OCI-M2 (cell line): ENCODE results near the gene NOX5.

ENCODE experiments used
- DNase-seq: peaks from one replicate; lab custom pipeline; 2025; ENCODE audit not compliant: unreplicated experiment; lab: John Stamatoyannopoulos, UW

Gene NOX5

GRCh38 chr15:69080295-69081248, 66.1 kb downstream of the NOX5 start:
- DNase-seq, result no peak

- DNase-seq, result no peak
Observed at GRCh38 chr15:69081310-69082004, 67.0 kb downstream of the NOX5 start.

- no peak for DNase-seq
Observed at GRCh38 chr15:69082021-69082502, 67.6 kb downstream of the NOX5 start.

GRCh38 chr15:69082554-69082953, 68.1 kb downstream of the NOX5 start:
- DNase-seq, result no peak

- DNase-seq, result no peak
Observed at GRCh38 chr15:69084404-69085030, 70.0 kb downstream of the NOX5 start.

- DNase-seq, result no peak
Observed at GRCh38 chr15:69085325-69086081, 71.0 kb downstream of the NOX5 start.

- no peak for DNase-seq
Observed at GRCh38 chr15:69086427-69087204, 72.1 kb downstream of the NOX5 start.

GRCh38 chr15:69087366-69087976, 73.0 kb downstream of the NOX5 start:
- DNase-seq, result no peak

GRCh38 chr15:69088300-69088965, 73.9 kb downstream of the NOX5 start:
- DNase-seq, result no peak

- DNase-seq, result no peak
Observed at GRCh38 chr15:69089258-69089657, 74.8 kb downstream of the NOX5 start.

- no peak for DNase-seq
Observed at GRCh38 chr15:69090197-69090948, 75.9 kb downstream of the NOX5 start.

- DNase-seq, result no peak
Observed at GRCh38 chr15:69091654-69092053, 77.2 kb downstream of the NOX5 start.

- DNase-seq, result no peak
Observed at GRCh38 chr15:69092159-69092558, 77.7 kb downstream of the NOX5 start.

GRCh38 chr15:69093127-69093526, 78.6 kb downstream of the NOX5 start:
- no peak for DNase-seq

- no peak for DNase-seq
Observed at GRCh38 chr15:69093614-69094013, 79.1 kb downstream of the NOX5 start.

GRCh38 chr15:69094124-69094921, 79.8 kb downstream of the NOX5 start:
- no peak for DNase-seq

- no peak for DNase-seq
Observed at GRCh38 chr15:69095274-69095673, 80.8 kb downstream of the NOX5 start.

- DNase-seq, result no peak
Observed at GRCh38 chr15:69096196-69096595, 81.7 kb downstream of the NOX5 start.
